ENCODE results near the gene COL1A1. TPM values are rescaled to one million over a fixed set of nuclear protein-coding genes. Genes with fewer than 3 reads are reported as not detected.

COL1A1 gene
- polyA plus RNA-seq, 1 of the 3 experiments (the other 2 are of a cell fraction), result 1,461 TPM

- peak; percentile 77 for TF ChIP-seq CTCF (IDR thresholded peaks at IDR 0.05)
Measured at GRCh38 chr17:50177983-50178834, 23.2 kb downstream of the COL1A1 start (continued).

DNA sequence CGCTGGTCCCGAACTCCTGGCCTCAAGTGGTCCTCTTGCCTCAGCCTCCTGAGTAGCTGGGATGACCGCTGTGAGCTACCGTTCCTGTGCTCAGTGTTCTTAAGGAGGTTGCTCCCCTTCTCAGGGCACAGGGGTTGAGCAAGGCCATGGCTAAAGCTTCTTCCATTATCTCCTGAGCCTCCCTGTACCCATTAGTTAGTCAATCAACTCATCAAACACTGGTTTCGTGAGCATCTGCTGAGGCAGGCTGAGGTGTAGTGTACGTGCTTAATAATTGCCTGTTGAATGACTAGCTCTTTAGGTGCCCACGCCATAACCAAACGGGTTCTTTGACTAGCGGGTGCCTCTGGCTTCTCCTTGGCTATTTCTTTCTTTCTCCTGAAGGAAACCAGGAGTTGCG is 24.0 kb downstream of the COL1A1 start:
- Histone ChIP-seq H3F3A (replicated peaks; ENCODE audit: insufficient read depth) (peaks cover 61% of the 10 kb centered on the region), H3K9me3 (no peaks in the 10 kb centered on the region), H3K27ac (ENCODE audit: low read depth in 2 of 2, low read length in 1 of 2) (peak overlapping the region; percentile 94 to 100), H3K27me3 (ENCODE audit: insufficient read depth) (no peaks in the 10 kb centered on the region), H4K20me1 (ENCODE audit: insufficient read depth) (peaks cover 10% of the 10 kb centered on the region), H3K4me3 (ENCODE audit: low read depth in 2 of 2, low read length in 1 of 2) (no peak overlapping the region), H3K36me3 (replicated peaks in 1 of 2; ENCODE audit: control insufficient read depth in 1 of 2, insufficient read depth in 2 of 2, low read length in 1 of 2) (no peaks in the 10 kb centered on the region), H3K9ac (peak overlapping the region; percentile 55; the same call in 1 of the 2 replicates), H2AFZ (ENCODE audit: low read depth) (no peak overlapping the region), H3K9me2 (no peaks in the 10 kb centered on the region), H3K4me1 (ENCODE audit: control insufficient read depth in 1 of 2, insufficient read depth in 2 of 2, low read depth in 1 of 2, low read length in 1 of 2) (peaks cover 33 to 57% of the 10 kb centered on the region in 2 experiments), H3K79me2 (ENCODE audit: insufficient read depth) (no peaks in the 10 kb centered on the region), H3K4me2 (peak overlapping the region; percentile 68)
- DNase-seq, result no peak
- POLR2A ChIA-PET, result interaction anchor here (0.9 to 2.0 kb wide), 10 partner anchors 12 to 170 kb away, joined by 3 to 17 read pairs (median 4); partner anchors contain the start of genes PPP1R9B and SGCA
- TF ChIP-seq MAX (IDR thresholded peaks at IDR 0.05; ENCODE audit: low read depth) (no peak), TEAD4 (IDR thresholded peaks at IDR 0.05; ENCODE audit: borderline replicate concordance, insufficient read depth) (no peak), USF2 (IDR thresholded peaks at IDR 0.05; ENCODE audit: borderline replicate concordance, low read depth, low read length) (no peak), RXRA (IDR thresholded peaks at IDR 0.05; ENCODE audit: borderline replicate concordance, low read depth) (no peak), FOSL2 (IDR thresholded peaks at IDR 0.05; ENCODE audit: borderline replicate concordance, low read depth) (no peak), GABPA (IDR thresholded peaks at IDR 0.05; ENCODE audit: low read depth) (no peak), EZH2phosphoT487 (IDR thresholded peaks at IDR 0.05; ENCODE audit: borderline replicate concordance, low read depth) (no peak), EP300 (IDR thresholded peaks at IDR 0.05; ENCODE audit: borderline replicate concordance in 1 of 2, low read depth in 1 of 2, low read length in 1 of 2) (no peak)
- TF ChIP-seq, protein P1, sequence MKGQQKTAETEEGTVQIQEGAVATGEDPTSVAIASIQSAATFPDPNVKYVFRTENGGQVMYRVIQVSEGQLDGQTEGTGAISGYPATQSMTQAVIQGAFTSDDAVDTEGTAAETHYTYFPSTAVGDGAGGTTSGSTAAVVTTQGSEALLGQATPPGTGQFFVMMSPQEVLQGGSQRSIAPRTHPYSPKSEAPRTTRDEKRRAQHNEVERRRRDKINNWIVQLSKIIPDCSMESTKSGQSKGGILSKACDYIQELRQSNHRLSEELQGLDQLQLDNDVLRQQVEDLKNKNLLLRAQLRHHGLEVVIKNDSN (IDR thresholded peaks at IDR 0.05; ENCODE audit: borderline replicate concordance, low read depth), result no peak
- WGBS (ENCODE audit: low lambda C conversion rate), result 97% methylated on average over 10 of the region's 10 CpGs
- CTCF ChIA-PET, result interaction anchor here (0.7 to 17.0 kb wide), 22 partner anchors 8 to 121 kb away, joined by 3 to 517 read pairs (median 8); partner anchors contain the start of genes COL1A1, PDK2, PPP1R9B and SGCA
